Aortic smooth muscle cell (primary cell): ENCODE data around the gene MRPS27. TPM values are rescaled to one million over a fixed set of nuclear protein-coding genes. Genes with fewer than 3 reads are reported as not detected.

Experiments used
- total RNA-seq: library from RNA; depleted of rRNA; stranded (reverse); fragments of >200 nt; gene quantifications from 2 replicates; pipeline ENCODE4 v1.2.3, GENCODE V29; 2014

Gene MRPS27
- 44.8 and 59.7 TPM in 2 replicates for total RNA-seq

GRCh38 chr5:72319976-72320752 is at the start of gene MRPS27, which contains the start of gene PTCD2:
Gene MRPS27 (minus strand): TSS chr5:72320240. CDS start chr5:72320221, 19 bp downstream.
Gene PTCD2 (plus strand): TSS chr5:72320373. CDS start chr5:72320383, 10 bp downstream.

Other genes with a start within 250 kb of the MRPS27 start
- 135 and 251 TPM in 2 replicates for gene MAP1B, start 212.8 kb downstream of the MRPS27 start, total RNA-seq
- gene PTCD2, start 133 bp upstream of the MRPS27 start, total RNA-seq: 7.0 and 8.3 TPM in 2 replicates
- under 0.01 and 0.06 TPM in 2 replicates for gene ZNF366, start 187.2 kb upstream of the MRPS27 start, total RNA-seq